ENCODE data around the gene HIBCH. TPM values are rescaled to one million over a fixed set of nuclear protein-coding genes. Genes with fewer than 3 reads are reported as not detected.

The HIBCH gene
- polyA plus RNA-seq, 1 donor (not counting 4 experiments of a cell fraction or from before 2014, with no cell fraction given), result 19.4 TPM

- no peak for FAIRE-seq
- no peaks in the 10 kb centered on the region for H3K4me1 ChIP-seq (ENCODE audit: control insufficient read depth, extremely low read depth, insufficient read depth, low read length)
These were observed 57.8 kb downstream of the HIBCH start for GRCh38 chr2:190261851-190262250.

GRCh38 chr2:190256087-190256486 is 63.5 kb downstream of the HIBCH start:
- DNase-seq (ENCODE audit: low read depth, low spot score) (no peak), FAIRE-seq (no peak)
- no peak for TF ChIP-seq EZH2 (IDR thresholded peaks at IDR 0.05; ENCODE audit: low read length)
- TF ChIP-seq CTCF (optimal IDR thresholded peaks at IDR 0.05 in 1 of 3, IDR thresholded peaks at IDR 0.05 in 1 of 3, conservative IDR thresholded peaks at IDR 0.05 in 1 of 3; ENCODE audit: extremely low read depth in 1 of 3, insufficient read depth in 2 of 3, low read length in 3 of 3), result no peak

More at GRCh38 chr2:190261851-190262250, 57.8 kb downstream of the HIBCH start:
- Histone ChIP-seq H3K36me3 (ENCODE audit: control insufficient read depth in 2 of 2, extremely low read depth in 1 of 2, insufficient read depth in 2 of 2, low read length in 2 of 2) (peaks cover 0 to 2% of the 10 kb centered on the region in 2 experiments), H3K27me3 (ENCODE audit: control insufficient read depth, extremely low read depth, insufficient read depth, low read length) (no peaks in the 10 kb centered on the region), H2AFZ (ENCODE audit: control insufficient read depth, low read length) (no peak overlapping the region), H3K4me2 (ENCODE audit: control insufficient read depth, extremely low read depth, insufficient read depth, low read depth, low read length) (no peak overlapping the region), H3K9me1 (ENCODE audit: control insufficient read depth, extremely low read depth, insufficient read depth, low read length) (no peaks in the 10 kb centered on the region), H4K20me1 (ENCODE audit: control insufficient read depth, extremely low read depth, insufficient read depth, low read length) (no peaks in the 10 kb centered on the region), H3K4me3 (ENCODE audit: control insufficient read depth in 2 of 3, extremely low read depth in 1 of 3, insufficient read depth in 2 of 3, low read depth in 1 of 3, low read length in 3 of 3) (no peak overlapping the region), H3K9me3 (ENCODE audit: control insufficient read depth, low read depth, low read length) (no peaks in the 10 kb centered on the region), H3K27ac (ENCODE audit: control insufficient read depth, insufficient read depth, low read length) (no peak overlapping the region), H3K79me2 (ENCODE audit: control insufficient read depth, insufficient read depth, low read length) (no peaks in the 10 kb centered on the region), H3K9ac (ENCODE audit: control insufficient read depth, extremely low read depth, insufficient read depth, low read length) (no peak overlapping the region)
- no peak for TF ChIP-seq CTCF (optimal IDR thresholded peaks at IDR 0.05 in 1 of 3, IDR thresholded peaks at IDR 0.05 in 1 of 3, conservative IDR thresholded peaks at IDR 0.05 in 1 of 3; ENCODE audit: extremely low read depth in 1 of 3, insufficient read depth in 2 of 3, low read length in 3 of 3)
- TF ChIP-seq EZH2 (IDR thresholded peaks at IDR 0.05; ENCODE audit: low read length), result no peak
- dilution Hi-C loops (cut with MboI; ENCODE audit: extremely low pct_ligation_motif_present, low sequenced_read_pairs), result no loop called here
- DNase-seq (ENCODE audit: low read depth, low spot score), result no peak

More at GRCh38 chr2:190256087-190256486, 63.5 kb downstream of the HIBCH start:
- Histone ChIP-seq H3K9ac (ENCODE audit: control insufficient read depth, extremely low read depth, insufficient read depth, low read length) (no peak overlapping the region), H3K36me3 (ENCODE audit: control insufficient read depth in 2 of 2, extremely low read depth in 1 of 2, insufficient read depth in 2 of 2, low read length in 2 of 2) (peaks cover 0 to 2% of the 10 kb centered on the region in 2 experiments), H4K20me1 (ENCODE audit: control insufficient read depth, extremely low read depth, insufficient read depth, low read length) (no peaks in the 10 kb centered on the region), H3K79me2 (ENCODE audit: control insufficient read depth, insufficient read depth, low read length) (no peaks in the 10 kb centered on the region), H3K9me1 (ENCODE audit: control insufficient read depth, extremely low read depth, insufficient read depth, low read length) (no peaks in the 10 kb centered on the region), H3K4me1 (ENCODE audit: control insufficient read depth, extremely low read depth, insufficient read depth, low read length) (no peaks in the 10 kb centered on the region), H2AFZ (ENCODE audit: control insufficient read depth, low read length) (no peak overlapping the region), H3K4me3 (ENCODE audit: control insufficient read depth in 2 of 3, extremely low read depth in 1 of 3, insufficient read depth in 2 of 3, low read depth in 1 of 3, low read length in 3 of 3) (no peak overlapping the region), H3K9me3 (ENCODE audit: control insufficient read depth, low read depth, low read length) (no peaks in the 10 kb centered on the region), H3K4me2 (ENCODE audit: control insufficient read depth, extremely low read depth, insufficient read depth, low read depth, low read length) (no peak overlapping the region), H3K27ac (ENCODE audit: control insufficient read depth, insufficient read depth, low read length) (no peak overlapping the region), H3K27me3 (ENCODE audit: control insufficient read depth, extremely low read depth, insufficient read depth, low read length) (no peaks in the 10 kb centered on the region)
- dilution Hi-C loops (cut with MboI; ENCODE audit: extremely low pct_ligation_motif_present, low sequenced_read_pairs), result no loop called here
